Measurements from ENCODE around the gene WFDC5.

- TF ChIP-seq REST (IDR thresholded peaks at IDR 0.05; ENCODE audit: unreplicated experiment) (no peak), POLR2AphosphoS5 (IDR thresholded peaks at IDR 0.05; ENCODE audit: low read depth) (no peak), CTCF (conservative IDR thresholded peaks at IDR 0.05; ENCODE audit: low read depth in 2 of 2) (no peak), EZH2phosphoT487 (IDR thresholded peaks at IDR 0.05; ENCODE audit: unreplicated experiment) (no peak), CREB1 (CRISPR knock-in tag; IDR thresholded peaks at IDR 0.05; ENCODE audit: low read depth) (no peak), STAT1 (IDR thresholded peaks at IDR 0.05; ENCODE audit: unreplicated experiment) (no peak), ETS1 (IDR thresholded peaks at IDR 0.05) (no peak)
These were observed 1.1 kb downstream of the WFDC5 start for GRCh38 chr20:45113865-45114264.
